ENCODE data around the gene FUOM. TPM values are rescaled to one million over a fixed set of nuclear protein-coding genes. Genes with fewer than 3 reads are reported as not detected.
A peak's percentile ranks its signal among the peaks of the same experiment; 100 is the strongest.

FUOM gene
- total RNA-seq, 1 donor from 2014 or later, result 54.0 TPM

- Histone ChIP-seq H3K27ac (peak overlapping the region; percentile 11), H3K4me3 (peak overlapping the region; percentile 48 to 72)
- intact Hi-C loops (cut with DNase I), result no loop called here
These were observed 524 bp upstream of the FUOM start for GRCh38 chr10:133358162-133358924.

DNA sequence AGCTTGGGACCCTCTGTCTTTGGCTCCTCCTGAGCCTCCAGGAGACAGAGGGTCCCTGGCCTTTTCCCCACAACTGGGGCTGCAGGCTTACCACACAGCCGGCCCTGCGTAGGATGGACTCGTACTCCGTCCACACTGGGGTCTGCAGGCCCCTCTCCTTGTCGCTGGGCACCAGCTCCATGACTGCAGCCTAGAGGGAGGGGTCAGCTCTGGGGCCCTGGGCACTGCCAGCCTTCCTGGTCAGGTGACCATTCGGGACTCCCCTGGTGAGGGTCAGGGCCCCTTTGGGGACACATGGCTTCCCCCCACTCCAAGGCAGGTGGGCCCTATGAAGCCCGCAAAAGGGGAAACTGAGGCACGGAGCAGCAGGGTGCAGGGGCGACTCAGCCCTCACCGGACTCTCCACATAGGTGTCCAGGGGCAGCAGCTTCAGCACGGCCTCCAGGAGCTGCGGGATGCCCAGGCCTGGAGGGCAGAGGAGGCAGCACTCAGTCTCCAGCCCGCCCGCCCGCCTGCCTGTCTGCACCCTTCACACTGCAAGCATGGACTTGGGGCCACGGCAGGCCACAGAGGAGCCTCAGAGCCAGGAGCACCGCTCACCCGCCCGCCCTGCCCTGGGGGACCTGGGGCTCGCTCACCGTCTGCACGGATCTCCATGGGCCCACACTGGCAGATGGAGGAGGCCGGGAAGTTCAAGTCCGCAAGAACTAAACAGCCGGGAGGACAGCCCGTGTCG, 1.1 kb downstream of the FUOM start:
- H3K4me1 ChIP-seq, result peaks cover 16% of the 10 kb centered on the region
- peak overlapping the region; percentile 48 to 72 for H3K4me3 ChIP-seq
- no peaks in the 10 kb centered on the region for H3K9me3 ChIP-seq
- H3K36me3 ChIP-seq, result no peaks in the 10 kb centered on the region
- no peak overlapping the region for H3K27ac ChIP-seq
- TF ChIP-seq CTCF (IDR thresholded peaks at IDR 0.05) (no peak), POLR2AphosphoS5 (IDR thresholded peaks at IDR 0.05; ENCODE audit: insufficient read depth in 1 of 2, low read depth in 1 of 2) (no peak), POLR2A (IDR thresholded peaks at IDR 0.05) (no peak)
- DNase-seq (ENCODE audit: extremely low spot score in 2 of 2), result no peak
- intact Hi-C loops (cut with DNase I), result no loop called here
- H3K27me3 ChIP-seq, result no peaks in the 10 kb centered on the region

More at GRCh38 chr10:133358162-133358924, 524 bp upstream of the FUOM start:
- no peaks in the 10 kb centered on the region for H3K27me3 ChIP-seq
- TF ChIP-seq POLR2AphosphoS5 (IDR thresholded peaks at IDR 0.05; ENCODE audit: insufficient read depth in 1 of 2, low read depth in 1 of 2) (no peak), CTCF (IDR thresholded peaks at IDR 0.05) (no peak), POLR2A (IDR thresholded peaks at IDR 0.05) (no peak)
- no peaks in the 10 kb centered on the region for H3K9me3 ChIP-seq
- H3K36me3 ChIP-seq, result peaks cover 0 to 9% of the 10 kb centered on the region in 2 donors
- DNase-seq (ENCODE audit: extremely low spot score in 2 of 2), result no peak
- peaks cover 16% of the 10 kb centered on the region for H3K4me1 ChIP-seq

- H3K36me3 ChIP-seq, result no peaks in the 10 kb centered on the region
- no peak overlapping the region for H3K27ac ChIP-seq
- intact Hi-C loops (cut with DNase I), result no loop called here
- no peak overlapping the region for H3K4me3 ChIP-seq
- H3K27me3 ChIP-seq, result no peaks in the 10 kb centered on the region
- H3K4me1 ChIP-seq, result peaks cover 16% of the 10 kb centered on the region
- H3K9me3 ChIP-seq, result no peaks in the 10 kb centered on the region
- DNase-seq (ENCODE audit: extremely low spot score in 2 of 2), result no peak
- TF ChIP-seq CTCF (IDR thresholded peaks at IDR 0.05) (no peak), POLR2A (IDR thresholded peaks at IDR 0.05) (no peak), POLR2AphosphoS5 (IDR thresholded peaks at IDR 0.05; ENCODE audit: insufficient read depth in 1 of 2, low read depth in 1 of 2) (no peak)
These were observed 1.8 kb downstream of the FUOM start for GRCh38 chr10:133355991-133356390.

- no peaks in the 10 kb centered on the region for H3K27me3 ChIP-seq
- intact Hi-C loops (cut with DNase I), result no loop called here
These were observed 2.6 kb downstream of the FUOM start for GRCh38 chr10:133355266-133355665.

More at GRCh38 chr10:133355266-133355665, 2.6 kb downstream of the FUOM start:
- Histone ChIP-seq H3K4me1 (peaks cover 16% of the 10 kb centered on the region), H3K4me3 (no peak overlapping the region), H3K9me3 (no peaks in the 10 kb centered on the region), H3K36me3 (no peaks in the 10 kb centered on the region), H3K27ac (no peak overlapping the region)
- no peak for DNase-seq (ENCODE audit: extremely low spot score in 2 of 2)
- TF ChIP-seq POLR2AphosphoS5 (IDR thresholded peaks at IDR 0.05; ENCODE audit: insufficient read depth in 1 of 2, low read depth in 1 of 2), result no peak
- TF ChIP-seq CTCF (IDR thresholded peaks at IDR 0.05), result no peak
- TF ChIP-seq POLR2A (IDR thresholded peaks at IDR 0.05), result no peak
